ENCODE data around the gene DECR2.
A peak's percentile ranks its signal among the peaks of the same experiment; 100 is the strongest.

The DECR2 gene

GRCh38 chr16:369275-369865 is 32.3 kb upstream of the DECR2 start:
- ATAC-seq = no peak
- TF ChIP-seq PATZ1 (CRISPR knock-in tag; IDR thresholded peaks at IDR 0.05; ENCODE audit: borderline replicate concordance) (no peak), TSHZ2 (CRISPR knock-in tag; IDR thresholded peaks at IDR 0.05) (no peak), TCF4 (CRISPR knock-in tag; IDR thresholded peaks at IDR 0.05; ENCODE audit: borderline replicate concordance) (no peak), RARB (CRISPR knock-in tag; IDR thresholded peaks at IDR 0.05) (no peak), SNAI2 (CRISPR knock-in tag; IDR thresholded peaks at IDR 0.05) (no peak), ESRRG (CRISPR knock-in tag; IDR thresholded peaks at IDR 0.05) (no peak)

GRCh38 chr16:369866-370436 is 31.7 kb upstream of the DECR2 start:
- no peak for TF ChIP-seq ZNF8 (CRISPR knock-in tag; IDR thresholded peaks at IDR 0.05)
- TF ChIP-seq ARNTL (CRISPR knock-in tag; IDR thresholded peaks at IDR 0.05; ENCODE audit: borderline replicate concordance, low read depth) = no peak
- no peak for TF ChIP-seq TOX (CRISPR knock-in tag; IDR thresholded peaks at IDR 0.05; ENCODE audit: borderline replicate concordance)
- TF ChIP-seq ZFP3 (CRISPR knock-in tag; IDR thresholded peaks at IDR 0.05) = no peak
- no peak for TF ChIP-seq CREB5 (CRISPR knock-in tag; IDR thresholded peaks at IDR 0.05; ENCODE audit: low read depth)
- TF ChIP-seq ESRRG (CRISPR knock-in tag; IDR thresholded peaks at IDR 0.05) = no peak
- TF ChIP-seq TSHZ2 (CRISPR knock-in tag; IDR thresholded peaks at IDR 0.05) = no peak
- TF ChIP-seq RARB (CRISPR knock-in tag; IDR thresholded peaks at IDR 0.05) = no peak
- TF ChIP-seq ZNF70 (CRISPR knock-in tag; IDR thresholded peaks at IDR 0.05) = no peak
- TF ChIP-seq PATZ1 (CRISPR knock-in tag; IDR thresholded peaks at IDR 0.05; ENCODE audit: borderline replicate concordance) = no peak
- TF ChIP-seq OSR1 (CRISPR knock-in tag; IDR thresholded peaks at IDR 0.05) = no peak
- no peak for TF ChIP-seq ISL1 (CRISPR knock-in tag; IDR thresholded peaks at IDR 0.05)
- no peak for TF ChIP-seq SNAI2 (CRISPR knock-in tag; IDR thresholded peaks at IDR 0.05)
- no peak for TF ChIP-seq GLIS3 (CRISPR knock-in tag; IDR thresholded peaks at IDR 0.05)
- ATAC-seq = peak; percentile 58

- ATAC-seq = peak; percentile 96
- TF ChIP-seq BACH2 (CRISPR knock-in tag; IDR thresholded peaks at IDR 0.05; ENCODE audit: borderline replicate concordance) (no peak), TSHZ2 (CRISPR knock-in tag; IDR thresholded peaks at IDR 0.05) (no peak), ZNF70 (CRISPR knock-in tag; IDR thresholded peaks at IDR 0.05) (no peak), ZNF565 (CRISPR knock-in tag; conservative IDR thresholded peaks at IDR 0.05; ENCODE audit: low read depth) (no peak), GLIS3 (CRISPR knock-in tag; IDR thresholded peaks at IDR 0.05) (no peak), OSR1 (CRISPR knock-in tag; IDR thresholded peaks at IDR 0.05) (no peak), ZC3H10 (CRISPR knock-in tag; IDR thresholded peaks at IDR 0.05) (no peak), CREB5 (CRISPR knock-in tag; IDR thresholded peaks at IDR 0.05; ENCODE audit: low read depth) (no peak), PATZ1 (CRISPR knock-in tag; IDR thresholded peaks at IDR 0.05; ENCODE audit: borderline replicate concordance) (no peak; the same call in 1 of the 2 replicates)
Observed at GRCh38 chr16:370443-370842, 31.2 kb upstream of the DECR2 start, which contains the start of gene MRPL28. MRPL28 (minus strand) TSS chr16:370538; CDS start chr16:370218, 320 bp downstream.

All from SK-N-SH treated with all-trans-retinoic acid at 6 μM for 48 hours (cell line).